ENCODE results near the gene SPOPL. TPM values are rescaled to one million over a fixed set of nuclear protein-coding genes. Genes with fewer than 3 reads are reported as not detected.

The SPOPL gene
- total and polyA plus RNA-seq, 2 of the 4 experiments (the other 2 are of a cell fraction): 4.8 to 20.3 TPM

DNA sequence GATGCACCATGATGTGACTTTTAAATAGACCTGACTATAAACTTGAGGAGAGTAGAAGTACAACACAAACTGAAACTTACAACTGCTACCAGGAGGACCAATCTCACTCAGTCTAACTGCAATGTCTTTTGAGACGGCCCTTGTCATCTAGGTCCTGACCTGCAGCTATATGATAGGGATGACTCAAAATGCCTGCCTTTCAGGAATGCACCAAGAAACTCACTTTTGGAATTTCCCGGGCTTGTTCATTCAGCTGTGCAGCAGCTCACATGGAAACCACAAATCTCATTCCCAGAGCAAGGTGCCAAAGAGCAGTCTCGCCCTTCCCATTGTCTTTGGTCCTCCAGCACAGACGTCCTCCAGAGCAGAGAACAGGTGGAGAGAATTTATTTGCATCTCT is 113.7 kb downstream of the SPOPL start:
- no peaks in the 10 kb centered on the region for H3K9me1 ChIP-seq (ENCODE audit: insufficient read depth, low read length)
- TF ChIP-seq CHD1 (IDR thresholded peaks at IDR 0.05; ENCODE audit: low read depth, low read length) (no peak), RFX5 (IDR thresholded peaks at IDR 0.05; ENCODE audit: low read depth, low read length) (no peak), RCOR1 (IDR thresholded peaks at IDR 0.05; ENCODE audit: insufficient replicate concordance, low read length) (no peak), USF2 (IDR thresholded peaks at IDR 0.05; ENCODE audit: low read depth, low read length) (no peak), MAFK (IDR thresholded peaks at IDR 0.05; ENCODE audit: low read depth, low read length) (no peak), NFE2L2 (IDR thresholded peaks at IDR 0.05; ENCODE audit: low read depth, low read length) (no peak), MAZ (IDR thresholded peaks at IDR 0.05; ENCODE audit: borderline replicate concordance, low read depth, low read length) (no peak), ELK1 (IDR thresholded peaks at IDR 0.05; ENCODE audit: borderline replicate concordance, low read depth, low read length) (no peak), POLR2A (IDR thresholded peaks at IDR 0.05; ENCODE audit: low read depth, low read length) (no peak), RAD21 (IDR thresholded peaks at IDR 0.05; ENCODE audit: low read length) (no peak), SMC3 (IDR thresholded peaks at IDR 0.05; ENCODE audit: low read depth, low read length) (no peak), CEBPB (IDR thresholded peaks at IDR 0.05; ENCODE audit: low read depth, low read length) (no peak), FOS (IDR thresholded peaks at IDR 0.05; ENCODE audit: low read depth, low read length) (no peak), MXI1 (IDR thresholded peaks at IDR 0.05; ENCODE audit: borderline replicate concordance, low read depth, low read length) (no peak), BHLHE40 (IDR thresholded peaks at IDR 0.05; ENCODE audit: low read depth, low read length) (no peak)
- TF ChIP-seq, protein P1, sequence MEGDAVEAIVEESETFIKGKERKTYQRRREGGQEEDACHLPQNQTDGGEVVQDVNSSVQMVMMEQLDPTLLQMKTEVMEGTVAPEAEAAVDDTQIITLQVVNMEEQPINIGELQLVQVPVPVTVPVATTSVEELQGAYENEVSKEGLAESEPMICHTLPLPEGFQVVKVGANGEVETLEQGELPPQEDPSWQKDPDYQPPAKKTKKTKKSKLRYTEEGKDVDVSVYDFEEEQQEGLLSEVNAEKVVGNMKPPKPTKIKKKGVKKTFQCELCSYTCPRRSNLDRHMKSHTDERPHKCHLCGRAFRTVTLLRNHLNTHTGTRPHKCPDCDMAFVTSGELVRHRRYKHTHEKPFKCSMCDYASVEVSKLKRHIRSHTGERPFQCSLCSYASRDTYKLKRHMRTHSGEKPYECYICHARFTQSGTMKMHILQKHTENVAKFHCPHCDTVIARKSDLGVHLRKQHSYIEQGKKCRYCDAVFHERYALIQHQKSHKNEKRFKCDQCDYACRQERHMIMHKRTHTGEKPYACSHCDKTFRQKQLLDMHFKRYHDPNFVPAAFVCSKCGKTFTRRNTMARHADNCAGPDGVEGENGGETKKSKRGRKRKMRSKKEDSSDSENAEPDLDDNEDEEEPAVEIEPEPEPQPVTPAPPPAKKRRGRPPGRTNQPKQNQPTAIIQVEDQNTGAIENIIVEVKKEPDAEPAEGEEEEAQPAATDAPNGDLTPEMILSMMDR (conservative IDR thresholded peaks at IDR 0.05; ENCODE audit: low read depth, low read length): no peak
- peak; percentile 80 for DNase-seq
- H2BK20ac ChIP-seq (ENCODE audit: low read depth, low read length): no peak overlapping the region
- H2BK5ac ChIP-seq (ENCODE audit: low read depth, low read length, poor library complexity, severe bottlenecking): no peak overlapping the region
- H3K4me2 ChIP-seq (ENCODE audit: low read depth, low read length): no peak overlapping the region
- no peak overlapping the region for H3K23ac ChIP-seq (ENCODE audit: low read depth, low read length)
- BruUV-seq (replicated peaks): no TSS peak
- CTCF ChIA-PET: interaction anchor here (0.7 kb wide), 1 partner anchor 9 kb away, joined by 3 read pairs; no protein-coding TSS in a partner anchor
- no peak overlapping the region for H3K9ac ChIP-seq (ENCODE audit: low read depth, low read length)
- no peak overlapping the region for H4K5ac ChIP-seq (ENCODE audit: low read depth, low read length)
- H4K20me1 ChIP-seq (ENCODE audit: insufficient read depth, low read length): no peaks in the 10 kb centered on the region
- H3K4me1 ChIP-seq (ENCODE audit: control insufficient read depth, insufficient read depth, low read length): no peaks in the 10 kb centered on the region
- no peak overlapping the region for H3K27ac ChIP-seq (ENCODE audit: insufficient read depth, low read length)
- WGBS, 2 experiments (ENCODE audit: extremely low coverage in 2 of 2, insufficient read length in 1 of 2): no CpG with 5 or more reads among the region's 4 CpGs
- dilution Hi-C loops (cut with HindIII; ENCODE audit: low sequenced_read_pairs, unreplicated experiment): no loop called here
- no peak overlapping the region for H2AK5ac ChIP-seq (ENCODE audit: low read depth, low read length)
- no peak overlapping the region for H3K4ac ChIP-seq (ENCODE audit: low read depth, low read length)
- H3K18ac ChIP-seq (ENCODE audit: low read depth, low read length): no peak overlapping the region
- no peak overlapping the region for H2AK9ac ChIP-seq (replicated peaks; ENCODE audit: low read depth, low read length, poor library complexity)
- POLR2A ChIA-PET (ENCODE audit: unreplicated experiment): no interaction called here
- no peak overlapping the region for H3K56ac ChIP-seq (ENCODE audit: extremely low read depth, insufficient read depth, low read length)
- no peaks in the 10 kb centered on the region for H3K9me3 ChIP-seq (ENCODE audit: control insufficient read depth, insufficient read depth, low read length)
- no peak overlapping the region for H2BK15ac ChIP-seq (ENCODE audit: low read depth, low read length)
- no peak overlapping the region for H4K91ac ChIP-seq (ENCODE audit: insufficient read depth, low read depth, low read length)
- in situ Hi-C loops (cut with MboI; ENCODE audit: low sequenced_read_pairs): no loop called here
- H3K27me3 ChIP-seq (ENCODE audit: control insufficient read depth, insufficient read depth, low read length): peaks cover 3% of the 10 kb centered on the region
- H4K8ac ChIP-seq (ENCODE audit: low read depth in 2 of 2, low read length in 2 of 2): no peak overlapping the region
- H3K36me3 ChIP-seq (ENCODE audit: control insufficient read depth, insufficient read depth, low read length): no peaks in the 10 kb centered on the region
- H2BK120ac ChIP-seq (ENCODE audit: low read depth, low read length): no peak overlapping the region
- ATAC-seq (ENCODE audit: low read depth): peak; percentile 54
- H3K79me1 ChIP-seq (ENCODE audit: low read depth in 1 of 2, low read length in 2 of 2): no peaks in the 10 kb centered on the region
- no peak overlapping the region for H3K14ac ChIP-seq (replicated peaks; ENCODE audit: low read depth, low read length)
- H3K4me3 ChIP-seq (ENCODE audit: insufficient read depth, low read depth, low read length): no peak overlapping the region
- no peak overlapping the region for H2AFZ ChIP-seq (replicated peaks; ENCODE audit: low read length, poor library complexity)
- intact Hi-C loops (cut with micrococcal nuclease): no loop called here
